Spleen (tissue), 7 donors: ENCODE data around the gene SEMG2.

ENCODE experiments used
- CTCF ChIP-seq, 11 experiments: fragments of 200-600 bp in 7 of 11; fragments of 450-650 bp in 4 of 11; sonication (generic) in 4 of 11; IDR thresholded peaks in 8 of 11; conservative IDR thresholded peaks in 3 of 11; 1 replicate in 7 of 11; 2 replicates in 4 of 11; pipeline versions ENCODE4 v1.4.0 to v1.8.0; 2016 to 2021; ENCODE audit warnings: antibody characterized with exemption in 11 of 11, inconsistent platforms in 4 of 11, mild to moderate bottlenecking in 1 of 11
- POLR2A ChIP-seq, 3 donors: fragments of 450-650 bp; IDR thresholded peaks; one replicate each; pipeline ENCODE4 v1.5.1; 2017; ENCODE audit warnings: antibody characterized with exemption in 3 of 3, mild to moderate bottlenecking in 1 of 3
- POLR2AphosphoS5 ChIP-seq, 3 donors: sonication (generic); formaldehyde crosslinking; IDR thresholded peaks; one replicate each; pipeline ENCODE4 v1.5.1; 2017; ENCODE audit warnings: antibody characterized with exemption in 3 of 3
- donor health status: DM: no; HTN: no; CAD: no; lungs with moderate emphysema.
- donor health status: DM: no; HTN: no; CAD: no.
- donor health status: DM: no; HTN: no; CAD: no.

GRCh38 chr20:45206725-45207124 is 14.4 kb upstream of the SEMG2 start, which contains the start of gene SEMG1:
- TF ChIP-seq POLR2A (IDR thresholded peaks at IDR 0.05) (no peak), CTCF (IDR thresholded peaks at IDR 0.05 in 8 of 11, conservative IDR thresholded peaks at IDR 0.05 in 3 of 11) (no peak), POLR2AphosphoS5 (IDR thresholded peaks at IDR 0.05) (no peak)
